HL-60 (cell line): ENCODE data around the gene MOAP1.

Experiments
- CTCF ChIP-seq: IDR thresholded peaks from one replicate; pipeline ENCODE4 v1.5.1; 2011; ENCODE audit warnings: low read length, control low read depth, inconsistent platforms; ENCODE audit not compliant: insufficient read depth
- GABPA ChIP-seq: IDR thresholded peaks from 2 replicates; pipeline ENCODE4 v1.6.1; 2012; ENCODE audit warnings: low read depth
- POLR2AphosphoS5 ChIP-seq: IDR thresholded peaks from 2 replicates; pipeline ENCODE4 v1.6.1; 2012; ENCODE audit warnings: low read depth
- REST ChIP-seq: IDR thresholded peaks from 2 replicates; pipeline ENCODE4 v1.6.1; 2012; ENCODE audit warnings: low read depth; ENCODE audit not compliant: insufficient replicate concordance

- no peak for TF ChIP-seq CTCF
- no peak for TF ChIP-seq GABPA
- no peak for TF ChIP-seq REST
- TF ChIP-seq POLR2AphosphoS5: no peak
Measured at GRCh38 chr14:93223565-93223964, 38.9 kb upstream of the MOAP1 start.
